ENCODE results near the gene IFITM5. TPM values are rescaled to one million over a fixed set of nuclear protein-coding genes. Genes with fewer than 3 reads are reported as not detected.
"Not testable (repeated sequence)": the region's sequence is repeated elsewhere in the genome, so short reads cannot be mapped to it uniquely, and the experiment has no call there.

IFITM5 gene
- total RNA-seq, 4 donors from 2014 or later, result not detected

DNA sequence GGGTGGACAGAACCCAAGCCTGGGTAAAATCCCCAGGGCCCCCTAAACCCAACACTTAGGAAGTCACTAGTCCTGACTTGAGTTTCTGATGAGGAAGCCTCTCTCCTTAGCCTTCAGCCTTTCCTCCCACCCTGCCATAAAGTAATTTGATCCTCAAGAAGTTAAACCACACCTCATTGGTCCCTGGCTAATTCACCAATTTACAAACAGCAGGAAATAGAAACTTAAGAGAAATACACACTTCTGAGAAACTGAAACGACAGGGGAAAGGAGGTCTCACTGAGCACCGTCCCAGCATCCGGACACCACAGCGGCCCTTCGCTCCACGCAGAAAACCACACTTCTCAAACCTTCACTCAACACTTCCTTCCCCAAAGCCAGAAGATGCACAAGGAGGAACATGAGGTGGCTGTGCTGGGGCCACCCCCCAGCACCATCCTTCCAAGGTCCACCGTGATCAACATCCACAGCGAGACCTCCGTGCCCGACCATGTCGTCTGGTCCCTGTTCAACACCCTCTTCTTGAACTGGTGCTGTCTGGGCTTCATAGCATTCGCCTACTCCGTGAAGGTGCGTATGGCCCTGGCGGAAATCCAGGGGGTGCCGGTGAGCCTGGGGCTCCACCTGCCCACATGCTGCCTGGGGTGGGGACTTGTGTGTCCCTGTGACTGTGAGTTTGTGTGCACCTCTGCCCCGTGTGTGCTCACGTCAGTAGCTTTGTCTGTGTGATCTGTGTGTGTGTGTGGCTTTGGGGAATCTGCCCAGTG, 14.6 kb upstream of the IFITM5 start, which contains the start of gene IFITM1:
Gene IFITM1 (plus strand): TSS at position 254 of the 767 bp plus-strand sequence. CDS start 131 bp downstream, at position 385.
- H3K27ac ChIP-seq (replicated peaks in 1 of 4), result peak within 1 kb of the TSS; percentile 76 to 86 (median 78)
- TF ChIP-seq POLR2AphosphoS5 (IDR thresholded peaks at IDR 0.05) (peak; percentile 73 to 88), POLR2A (IDR thresholded peaks at IDR 0.05; ENCODE audit: low read depth) (peak; percentile 43), EP300 (IDR thresholded peaks at IDR 0.05) (no peak)
- TF ChIP-seq, protein P1, sequence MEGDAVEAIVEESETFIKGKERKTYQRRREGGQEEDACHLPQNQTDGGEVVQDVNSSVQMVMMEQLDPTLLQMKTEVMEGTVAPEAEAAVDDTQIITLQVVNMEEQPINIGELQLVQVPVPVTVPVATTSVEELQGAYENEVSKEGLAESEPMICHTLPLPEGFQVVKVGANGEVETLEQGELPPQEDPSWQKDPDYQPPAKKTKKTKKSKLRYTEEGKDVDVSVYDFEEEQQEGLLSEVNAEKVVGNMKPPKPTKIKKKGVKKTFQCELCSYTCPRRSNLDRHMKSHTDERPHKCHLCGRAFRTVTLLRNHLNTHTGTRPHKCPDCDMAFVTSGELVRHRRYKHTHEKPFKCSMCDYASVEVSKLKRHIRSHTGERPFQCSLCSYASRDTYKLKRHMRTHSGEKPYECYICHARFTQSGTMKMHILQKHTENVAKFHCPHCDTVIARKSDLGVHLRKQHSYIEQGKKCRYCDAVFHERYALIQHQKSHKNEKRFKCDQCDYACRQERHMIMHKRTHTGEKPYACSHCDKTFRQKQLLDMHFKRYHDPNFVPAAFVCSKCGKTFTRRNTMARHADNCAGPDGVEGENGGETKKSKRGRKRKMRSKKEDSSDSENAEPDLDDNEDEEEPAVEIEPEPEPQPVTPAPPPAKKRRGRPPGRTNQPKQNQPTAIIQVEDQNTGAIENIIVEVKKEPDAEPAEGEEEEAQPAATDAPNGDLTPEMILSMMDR (IDR thresholded peaks at IDR 0.05), result no peak
- DNase-seq (ENCODE audit: extremely low spot score), result no peak
- peak within 1 kb of the TSS; percentile 52 to 71 (median 56) for H3K4me3 ChIP-seq
- H3K9me3 ChIP-seq, result peaks cover 0 to 3% (median 0%) of the 10 kb centered on the region in 4 donors
- 51% methylated on average over 17 of the region's 18 CpGs for WGBS
- peaks cover 0 to 19% (median 8%) of the 10 kb centered on the region in 4 donors for H3K27me3 ChIP-seq
- intact Hi-C loops (cut with DNase I), result no loop called here
- peaks cover 8 to 59% (median 53%) of the 10 kb centered on the region in 4 donors for H3K4me1 ChIP-seq
- H3K36me3 ChIP-seq, result no peaks in the 10 kb centered on the region

DNA sequence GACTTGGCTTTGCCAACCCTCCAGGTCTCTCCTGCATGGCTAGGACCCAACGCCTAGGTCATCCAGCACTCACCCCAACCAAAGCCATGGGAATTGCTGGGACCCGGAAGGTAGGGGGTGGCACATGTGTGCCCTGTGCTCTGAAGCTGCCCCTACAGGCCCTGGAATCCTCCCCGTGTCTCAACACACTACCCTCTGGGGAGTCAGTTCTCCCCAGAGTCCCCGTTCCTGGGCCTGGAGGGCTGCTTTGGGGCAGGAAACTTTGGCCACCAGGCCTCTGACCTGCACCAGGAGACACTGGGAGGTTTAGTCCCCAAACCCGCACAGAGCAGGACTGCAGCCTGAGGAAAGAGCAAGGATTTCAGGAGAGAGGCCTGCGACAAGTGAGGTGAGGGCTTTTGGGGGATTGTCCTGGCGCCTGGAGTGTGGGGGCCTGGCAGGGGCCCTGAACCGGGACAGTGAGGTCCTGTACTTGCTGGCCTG, 14.0 kb upstream of the IFITM5 start:
- intact Hi-C loops (cut with DNase I), result no loop called here
- TF ChIP-seq, protein P1 (IDR thresholded peaks at IDR 0.05), result no peak
- no peak for TF ChIP-seq POLR2AphosphoS5 (IDR thresholded peaks at IDR 0.05)
- no peak for TF ChIP-seq EP300 (IDR thresholded peaks at IDR 0.05)
- no peak for TF ChIP-seq POLR2A (IDR thresholded peaks at IDR 0.05; ENCODE audit: low read depth)
- 57% methylated on average over 6 of the region's 8 CpGs for WGBS

DNA sequence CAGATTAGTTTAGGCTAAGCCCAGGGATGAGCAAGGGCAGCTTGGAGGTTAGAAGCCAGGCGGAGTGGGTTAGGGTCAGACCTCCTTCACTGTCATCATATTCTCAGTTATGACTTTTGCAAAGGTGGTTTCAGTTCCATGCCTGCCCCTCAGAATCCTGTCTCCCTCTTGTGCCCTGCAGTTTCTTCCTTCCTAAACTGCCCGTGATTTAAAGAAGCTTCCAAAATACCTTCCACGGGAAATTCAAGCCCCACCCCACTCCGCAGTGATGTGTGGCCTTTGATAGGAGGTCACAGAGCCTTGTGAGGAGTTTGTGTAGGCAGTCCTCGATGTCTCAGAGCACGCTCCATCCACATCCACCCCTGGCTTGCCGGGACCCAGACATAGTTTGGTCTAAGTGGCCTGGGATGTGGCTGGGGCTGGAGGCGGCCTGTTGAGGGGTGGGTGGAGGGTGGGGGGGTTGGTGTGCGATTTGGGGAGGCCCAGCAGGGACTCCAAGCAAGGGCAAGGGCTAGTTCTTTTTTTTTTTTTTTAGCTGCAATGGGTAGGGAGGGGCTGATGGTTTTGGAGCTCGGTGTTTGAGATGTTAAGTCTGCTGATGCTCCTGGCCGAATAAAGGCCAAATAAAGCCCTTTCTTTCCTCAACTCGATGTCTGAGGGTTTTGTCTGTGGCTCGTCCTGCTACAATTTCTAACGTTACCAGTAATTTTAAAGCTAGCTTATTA, 12.9 kb upstream of the IFITM5 start:
- Histone ChIP-seq H3K9me3 (peaks cover 0 to 3% (median 0%) of the 10 kb centered on the region in 4 donors), H3K4me3 (peak overlapping the region; percentile 40 to 58 (median 47)), H3K36me3 (no peaks in the 10 kb centered on the region), H3K27ac (replicated peaks in 1 of 4) (peak overlapping the region; percentile 76 to 86 (median 78)), H3K27me3 (peaks cover 0 to 19% (median 8%) of the 10 kb centered on the region in 4 donors), H3K4me1 (peaks cover 13 to 60% (median 54%) of the 10 kb centered on the region in 4 donors)
- no peak for DNase-seq (ENCODE audit: extremely low spot score)
- TF ChIP-seq POLR2A (IDR thresholded peaks at IDR 0.05; ENCODE audit: low read depth) (no peak), POLR2AphosphoS5 (IDR thresholded peaks at IDR 0.05) (peak; percentile 9 to 41)
- intact Hi-C loops (cut with DNase I), result no loop called here
- 54% methylated on average over 14 of the region's 14 CpGs for WGBS

More for the DNA sequence above, 14.0 kb upstream of the IFITM5 start:
- H3K27ac ChIP-seq (replicated peaks in 1 of 4), result peak overlapping the region; percentile 76 to 86 (median 78)
- H3K9me3 ChIP-seq, result peaks cover 0 to 3% (median 0%) of the 10 kb centered on the region in 4 donors
- no peak for DNase-seq (ENCODE audit: extremely low spot score)
- peaks cover 8 to 61% (median 53%) of the 10 kb centered on the region in 4 donors for H3K4me1 ChIP-seq
- H3K36me3 ChIP-seq, result no peaks in the 10 kb centered on the region
- H3K4me3 ChIP-seq, result peak overlapping the region; percentile 52 to 71 (median 56)
- peaks cover 0 to 19% (median 8%) of the 10 kb centered on the region in 4 donors for H3K27me3 ChIP-seq

DNA sequence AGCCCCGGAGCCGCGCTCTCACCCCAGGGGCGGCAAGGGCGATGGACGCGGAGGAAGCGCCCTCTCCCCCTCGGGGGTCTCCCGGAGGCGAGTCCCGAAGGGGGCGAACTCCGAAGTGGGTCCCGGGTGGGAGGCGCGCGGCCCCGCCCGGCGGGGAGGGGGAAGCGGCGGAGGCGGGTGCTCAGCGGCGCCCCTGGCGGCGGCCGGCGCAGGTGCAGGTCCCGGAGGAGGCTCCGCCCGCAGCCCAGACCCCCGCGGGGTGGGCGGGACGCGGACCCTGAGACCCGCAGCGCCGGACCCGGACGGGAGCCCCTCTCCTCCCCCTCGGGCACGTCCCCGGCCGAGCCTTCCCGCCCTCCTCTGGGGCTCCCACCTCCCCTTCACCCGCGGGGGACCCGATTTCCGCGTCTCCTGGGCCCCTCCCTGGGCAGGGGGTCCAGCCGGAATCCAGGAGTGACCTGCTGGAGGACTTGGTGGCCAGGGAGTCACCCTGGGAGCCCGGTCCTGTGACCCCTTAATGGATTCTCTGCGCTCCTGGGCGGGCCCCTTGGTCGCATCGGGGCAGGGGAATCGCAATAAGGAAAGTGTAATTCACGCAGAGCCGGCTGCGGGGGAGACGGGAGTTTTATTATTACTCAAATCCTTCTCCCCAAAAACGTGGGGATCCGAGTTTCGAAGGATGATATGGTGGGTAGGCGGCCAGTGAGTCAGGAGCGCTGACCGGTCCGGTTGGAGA, 11.9 kb upstream of the IFITM5 start:
- H3K9me3 ChIP-seq; intact Hi-C loops (cut with DNase I); DNase-seq (ENCODE audit: extremely low spot score); H3K36me3 ChIP-seq: not testable (repeated sequence)
- H3K27ac ChIP-seq (replicated peaks in 1 of 4), result peak overlapping the region; percentile 76 to 86 (median 78)
- H3K4me1 ChIP-seq, result peaks cover 21 to 61% (median 55%) of the 10 kb centered on the region in 4 donors
- H3K4me3 ChIP-seq, result peak overlapping the region; percentile 40 to 58 (median 47)
- peaks cover 0 to 13% (median 4%) of the 10 kb centered on the region in 4 donors for H3K27me3 ChIP-seq
- WGBS, result 7% methylated on average over 13 of the region's 71 CpGs

DNA sequence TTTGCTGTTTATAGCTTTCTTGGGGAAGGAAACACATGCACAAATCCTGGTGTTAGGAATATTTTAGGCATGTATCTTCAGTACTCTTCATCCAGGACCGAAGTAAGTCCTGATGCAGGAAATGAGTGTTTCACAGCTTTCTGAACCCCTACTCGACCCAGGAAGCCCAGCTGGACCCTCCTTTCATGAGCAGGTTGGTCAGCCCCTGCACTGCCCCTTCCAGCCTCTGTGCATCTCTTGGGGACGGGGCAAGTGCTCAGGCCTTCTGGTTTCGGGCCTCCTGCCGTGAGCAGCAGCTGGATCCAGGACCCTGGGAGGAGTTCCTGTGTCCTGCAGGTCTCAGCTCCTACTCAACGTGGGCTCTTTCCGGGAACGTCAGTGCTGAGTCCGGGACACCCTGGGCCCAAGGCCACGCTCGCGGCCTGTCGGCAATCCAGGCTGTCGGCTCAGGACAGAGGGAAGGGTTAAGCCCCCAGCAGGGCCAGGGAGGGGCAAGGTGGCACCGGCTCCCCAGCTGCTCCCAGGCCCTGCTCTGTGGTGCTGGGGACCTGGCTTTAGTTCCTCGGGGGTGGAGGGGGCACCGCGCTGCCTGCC, 10.8 kb upstream of the IFITM5 start:
- H3K27me3 ChIP-seq; intact Hi-C loops (cut with DNase I); H3K36me3 ChIP-seq; DNase-seq (ENCODE audit: extremely low spot score); H3K9me3 ChIP-seq: not testable (repeated sequence)
- Histone ChIP-seq H3K4me3 (peak overlapping the region; percentile 48 to 64 (median 53)), H3K27ac (replicated peaks in 1 of 4) (peak overlapping the region; percentile 73 to 90 (median 80)), H3K4me1 (peaks cover 27 to 58% (median 51%) of the 10 kb centered on the region in 4 donors)
- 7% methylated on average over 5 of the region's 18 CpGs for WGBS

DNA sequence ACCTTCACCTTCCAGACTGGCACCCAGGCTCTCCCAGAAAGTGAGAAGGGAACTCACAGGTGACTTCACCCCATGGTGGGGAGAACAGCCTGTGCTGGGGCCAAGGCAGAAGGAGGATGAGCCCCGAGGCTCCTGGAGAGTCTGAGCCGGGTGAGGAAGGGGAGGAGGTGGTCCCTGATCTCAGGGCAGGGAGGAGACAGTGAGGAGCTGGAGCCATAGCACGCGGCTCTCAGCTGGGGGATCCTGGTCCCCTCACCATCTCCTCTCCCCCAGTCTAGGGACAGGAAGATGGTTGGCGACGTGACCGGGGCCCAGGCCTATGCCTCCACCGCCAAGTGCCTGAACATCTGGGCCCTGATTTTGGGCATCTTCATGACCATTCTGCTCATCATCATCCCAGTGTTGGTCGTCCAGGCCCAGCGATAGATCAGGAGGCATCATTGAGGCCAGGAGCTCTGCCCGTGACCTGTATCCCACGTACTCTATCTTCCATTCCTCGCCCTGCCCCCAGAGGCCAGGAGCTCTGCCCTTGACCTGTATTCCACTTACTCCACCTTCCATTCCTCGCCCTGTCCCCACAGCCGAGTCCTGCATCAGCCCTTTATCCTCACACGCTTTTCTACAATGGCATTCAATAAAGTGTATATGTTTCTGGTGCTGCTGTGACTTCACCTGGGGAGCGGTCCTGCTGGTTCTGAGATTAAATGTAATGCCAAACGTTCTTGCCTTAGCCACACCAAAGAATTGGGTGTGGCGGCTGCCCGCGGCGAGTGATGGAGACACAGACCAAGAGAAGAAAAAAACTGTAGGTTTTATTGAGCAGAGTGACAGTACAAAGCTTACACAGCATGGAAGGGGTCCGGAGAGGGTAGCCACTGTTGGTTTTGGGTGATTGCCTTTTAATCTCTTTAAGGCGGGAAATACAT, 9.7 kb upstream of the IFITM5 start:
- H3K36me3 ChIP-seq; intact Hi-C loops (cut with DNase I); H3K27me3 ChIP-seq; H3K9me3 ChIP-seq; DNase-seq (ENCODE audit: extremely low spot score): not testable (repeated sequence)
- Histone ChIP-seq H3K27ac (replicated peaks in 1 of 4) (peak overlapping the region; percentile 73 to 90 (median 80)), H3K4me3 (peak overlapping the region; percentile 48 to 64 (median 53)), H3K4me1 (peaks cover 33 to 65% (median 56%) of the 10 kb centered on the region in 4 donors)
- WGBS, result 73% methylated on average over 18 of the region's 24 CpGs

Measured in esophagus muscularis mucosa (tissue), 4 donors.